ENCODE measurements around the gene MASTL. TPM values are rescaled to one million over a fixed set of nuclear protein-coding genes. Genes with fewer than 3 reads are reported as not detected.
A peak's percentile ranks its signal among the peaks of the same experiment; 100 is the strongest.

MASTL gene
- total RNA-seq, result 1 to 10 TPM; 5.3 to 7.7 TPM
- polyA plus RNA-seq, result 1 to 10 TPM; 2.4 to 5.2 TPM
- long read RNA-seq, donor 1, partial matches to known transcripts, result 2 of 5 reads
- long read RNA-seq, donor 1, other reads (novel, unspliced or antisense), result 3 of 5 reads
- long read RNA-seq, donor 2, partial matches to known transcripts, result 0 of 2 reads
- long read RNA-seq, donor 2, other reads (novel, unspliced or antisense), result 2 of 2 reads

- Histone ChIP-seq H3K4me3 (ENCODE audit: low read length in 2 of 2) (peak within 1 kb of the TSS; percentile 87 to 95), H3K4me1 (ENCODE audit: control insufficient read depth in 1 of 2, insufficient read depth in 2 of 2, low read length in 2 of 2) (peaks cover 0 to 6% of the 10 kb centered on the region in 2 donors), H3K27ac (ENCODE audit: low read depth in 1 of 2, low read length in 2 of 2) (peak within 1 kb of the TSS; percentile 57 to 98), H3K9me3 (ENCODE audit: control insufficient read depth, low read length) (no peaks in the 10 kb centered on the region), H3K36me3 (ENCODE audit: control insufficient read depth in 1 of 2, insufficient read depth in 2 of 2, low read length in 1 of 2) (peaks cover 0 to 1% of the 10 kb centered on the region in 2 donors), H3K27me3 (ENCODE audit: control insufficient read depth in 1 of 2, insufficient read depth in 2 of 2, low read length in 1 of 2) (no peaks in the 10 kb centered on the region)
- 0% methylated on average over 54 to 55 of the region's 55 CpGs for WGBS, 2 donors
- ATAC-seq (ENCODE audit: low FRiP score) (peak; percentile 98), DNase-seq (peak; percentile 97 to 98)
- intact Hi-C loops (cut with DNase I), result no loop called here
Observed at GRCh38 chr10:27155066-27155754, at the start of gene MASTL. MASTL (plus strand) TSS chr10:27155352; CDS start chr10:27155427, 75 bp downstream.

GRCh38 chr10:27108165-27108564 is 47.0 kb upstream of the MASTL start:
- H3K4me1 ChIP-seq (ENCODE audit: control insufficient read depth in 1 of 2, insufficient read depth in 2 of 2, low read length in 2 of 2), result no peaks in the 10 kb centered on the region
- DNase-seq (no peak), ATAC-seq (ENCODE audit: low FRiP score) (no peak)
- H3K4me3 ChIP-seq (ENCODE audit: low read length in 2 of 2), result no peak overlapping the region
- peaks cover 0 to 2% of the 10 kb centered on the region in 2 donors for H3K36me3 ChIP-seq (ENCODE audit: control insufficient read depth in 1 of 2, insufficient read depth in 2 of 2, low read length in 1 of 2)
- intact Hi-C loops (cut with DNase I), result no loop called here
- no peaks in the 10 kb centered on the region for H3K27me3 ChIP-seq (ENCODE audit: control insufficient read depth in 1 of 2, insufficient read depth in 2 of 2, low read length in 1 of 2)
- no peak overlapping the region for H3K27ac ChIP-seq (ENCODE audit: low read depth in 1 of 2, low read length in 2 of 2)
- WGBS, 2 donors, result 93% methylated on average over 3 of the region's 3 CpGs
- no peaks in the 10 kb centered on the region for H3K9me3 ChIP-seq (ENCODE audit: control insufficient read depth, low read length)

GRCh38 chr10:27134371-27134770 is 20.8 kb upstream of the MASTL start:
- Histone ChIP-seq H3K4me1 (ENCODE audit: control insufficient read depth in 1 of 2, insufficient read depth in 2 of 2, low read length in 2 of 2) (no peaks in the 10 kb centered on the region), H3K4me3 (ENCODE audit: low read length in 2 of 2) (no peak overlapping the region), H3K9me3 (ENCODE audit: control insufficient read depth, low read length) (no peaks in the 10 kb centered on the region), H3K27me3 (ENCODE audit: control insufficient read depth in 1 of 2, insufficient read depth in 2 of 2, low read length in 1 of 2) (no peaks in the 10 kb centered on the region), H3K27ac (ENCODE audit: low read depth in 1 of 2, low read length in 2 of 2) (no peak overlapping the region), H3K36me3 (ENCODE audit: control insufficient read depth in 1 of 2, insufficient read depth in 2 of 2, low read length in 1 of 2) (peaks cover 0 to 6% of the 10 kb centered on the region in 2 donors)
- no peak for ATAC-seq (ENCODE audit: low FRiP score)
- DNase-seq, result no peak
- intact Hi-C loops (cut with DNase I), result no loop called here
- WGBS, 2 donors, result 92 to 95% methylated on average over 3 of the region's 3 CpGs

- intact Hi-C loops (cut with DNase I), result no loop called here
- Histone ChIP-seq H3K9me3 (ENCODE audit: control insufficient read depth, low read length) (no peaks in the 10 kb centered on the region), H3K27ac (ENCODE audit: low read depth in 1 of 2, low read length in 2 of 2) (no peak overlapping the region), H3K27me3 (ENCODE audit: control insufficient read depth in 1 of 2, insufficient read depth in 2 of 2, low read length in 1 of 2) (no peaks in the 10 kb centered on the region), H3K4me1 (ENCODE audit: control insufficient read depth in 1 of 2, insufficient read depth in 2 of 2, low read length in 2 of 2) (no peaks in the 10 kb centered on the region), H3K36me3 (ENCODE audit: control insufficient read depth in 1 of 2, insufficient read depth in 2 of 2, low read length in 1 of 2) (peaks cover 0 to 5% of the 10 kb centered on the region in 2 donors), H3K4me3 (ENCODE audit: low read length in 2 of 2) (no peak overlapping the region)
- 80 to 88% methylated on average over 3 of the region's 3 CpGs for WGBS, 2 donors
- DNase-seq (no peak), ATAC-seq (ENCODE audit: low FRiP score) (no peak)
Observed at GRCh38 chr10:27138277-27138676, 16.9 kb upstream of the MASTL start.

GRCh38 chr10:27143686-27144085 is 11.5 kb upstream of the MASTL start:
- DNase-seq (no peak), ATAC-seq (ENCODE audit: low FRiP score) (no peak)
- intact Hi-C loops (cut with DNase I), result no loop called here
- no peaks in the 10 kb centered on the region for H3K4me1 ChIP-seq (ENCODE audit: control insufficient read depth in 1 of 2, insufficient read depth in 2 of 2, low read length in 2 of 2)
- no peaks in the 10 kb centered on the region for H3K27me3 ChIP-seq (ENCODE audit: control insufficient read depth in 1 of 2, insufficient read depth in 2 of 2, low read length in 1 of 2)
- no peaks in the 10 kb centered on the region for H3K9me3 ChIP-seq (ENCODE audit: control insufficient read depth, low read length)
- H3K27ac ChIP-seq (ENCODE audit: low read depth in 1 of 2, low read length in 2 of 2), result no peak overlapping the region
- H3K36me3 ChIP-seq (ENCODE audit: control insufficient read depth in 1 of 2, insufficient read depth in 2 of 2, low read length in 1 of 2), result peaks cover 2 to 15% of the 10 kb centered on the region in 2 donors
- 83 to 90% methylated on average over 1 of the region's 1 CpG for WGBS, 2 donors
- H3K4me3 ChIP-seq (ENCODE audit: low read length in 2 of 2), result no peak overlapping the region

GRCh38 chr10:27145937-27146336 is 9.2 kb upstream of the MASTL start:
- intact Hi-C loops (cut with DNase I), result no loop called here
- Histone ChIP-seq H3K4me3 (ENCODE audit: low read length in 2 of 2) (no peak overlapping the region), H3K27me3 (ENCODE audit: control insufficient read depth in 1 of 2, insufficient read depth in 2 of 2, low read length in 1 of 2) (no peaks in the 10 kb centered on the region), H3K27ac (ENCODE audit: low read depth in 1 of 2, low read length in 2 of 2) (no peak overlapping the region), H3K9me3 (ENCODE audit: control insufficient read depth, low read length) (no peaks in the 10 kb centered on the region), H3K36me3 (ENCODE audit: control insufficient read depth in 1 of 2, insufficient read depth in 2 of 2, low read length in 1 of 2) (peaks cover 2 to 15% of the 10 kb centered on the region in 2 donors), H3K4me1 (ENCODE audit: control insufficient read depth in 1 of 2, insufficient read depth in 2 of 2, low read length in 2 of 2) (no peaks in the 10 kb centered on the region)
- no peak for ATAC-seq (ENCODE audit: low FRiP score)
- no peak for DNase-seq

- no peaks in the 10 kb centered on the region for H3K9me3 ChIP-seq (ENCODE audit: control insufficient read depth, low read length)
- ATAC-seq (ENCODE audit: low FRiP score) (no peak), DNase-seq (no peak)
- intact Hi-C loops (cut with DNase I), result no loop called here
- H3K27me3 ChIP-seq (ENCODE audit: control insufficient read depth in 1 of 2, insufficient read depth in 2 of 2, low read length in 1 of 2), result no peaks in the 10 kb centered on the region
- 71 to 78% methylated on average over 5 of the region's 5 CpGs for WGBS, 2 donors
- no peak overlapping the region for H3K27ac ChIP-seq (ENCODE audit: low read depth in 1 of 2, low read length in 2 of 2)
- no peak overlapping the region for H3K4me3 ChIP-seq (ENCODE audit: low read length in 2 of 2)
- H3K36me3 ChIP-seq (ENCODE audit: control insufficient read depth in 1 of 2, insufficient read depth in 2 of 2, low read length in 1 of 2), result peaks cover 2 to 15% of the 10 kb centered on the region in 2 donors
- peaks cover 0 to 2% of the 10 kb centered on the region in 2 donors for H3K4me1 ChIP-seq (ENCODE audit: control insufficient read depth in 1 of 2, insufficient read depth in 2 of 2, low read length in 2 of 2)
Observed at GRCh38 chr10:27147701-27148100, 7.5 kb upstream of the MASTL start.

- Histone ChIP-seq H3K4me3 (ENCODE audit: low read length in 2 of 2) (no peak overlapping the region), H3K27ac (ENCODE audit: low read depth in 1 of 2, low read length in 2 of 2) (no peak overlapping the region), H3K4me1 (ENCODE audit: control insufficient read depth in 1 of 2, insufficient read depth in 2 of 2, low read length in 2 of 2) (peaks cover 0 to 6% of the 10 kb centered on the region in 2 donors), H3K36me3 (ENCODE audit: control insufficient read depth in 1 of 2, insufficient read depth in 2 of 2, low read length in 1 of 2) (peaks cover 0 to 15% of the 10 kb centered on the region in 2 donors), H3K9me3 (ENCODE audit: control insufficient read depth, low read length) (no peaks in the 10 kb centered on the region), H3K27me3 (ENCODE audit: control insufficient read depth in 1 of 2, insufficient read depth in 2 of 2, low read length in 1 of 2) (no peaks in the 10 kb centered on the region)
- intact Hi-C loops (cut with DNase I), result no loop called here
- DNase-seq (no peak), ATAC-seq (ENCODE audit: low FRiP score) (no peak)
- 91 to 94% methylated on average over 1 of the region's 1 CpG for WGBS, 2 donors
Observed at GRCh38 chr10:27150261-27150660, 4.9 kb upstream of the MASTL start.

- intact Hi-C loops (cut with DNase I), result no loop called here
- no peak overlapping the region for H3K27ac ChIP-seq (ENCODE audit: low read depth in 1 of 2, low read length in 2 of 2)
Observed at GRCh38 chr10:27152687-27153086, 2.5 kb upstream of the MASTL start.

More at GRCh38 chr10:27152687-27153086, 2.5 kb upstream of the MASTL start:
- Histone ChIP-seq H3K9me3 (ENCODE audit: control insufficient read depth, low read length) (no peaks in the 10 kb centered on the region), H3K27me3 (ENCODE audit: control insufficient read depth in 1 of 2, insufficient read depth in 2 of 2, low read length in 1 of 2) (no peaks in the 10 kb centered on the region), H3K4me1 (ENCODE audit: control insufficient read depth in 1 of 2, insufficient read depth in 2 of 2, low read length in 2 of 2) (peaks cover 0 to 6% of the 10 kb centered on the region in 2 donors), H3K4me3 (ENCODE audit: low read length in 2 of 2) (peak overlapping the region in 1 of 2 donors; percentile 32), H3K36me3 (ENCODE audit: control insufficient read depth in 1 of 2, insufficient read depth in 2 of 2, low read length in 1 of 2) (peaks cover 0 to 7% of the 10 kb centered on the region in 2 donors)
- ATAC-seq (ENCODE audit: low FRiP score) (no peak), DNase-seq (no peak)
